ENCODE results near the gene MAGT1.

DNA sequence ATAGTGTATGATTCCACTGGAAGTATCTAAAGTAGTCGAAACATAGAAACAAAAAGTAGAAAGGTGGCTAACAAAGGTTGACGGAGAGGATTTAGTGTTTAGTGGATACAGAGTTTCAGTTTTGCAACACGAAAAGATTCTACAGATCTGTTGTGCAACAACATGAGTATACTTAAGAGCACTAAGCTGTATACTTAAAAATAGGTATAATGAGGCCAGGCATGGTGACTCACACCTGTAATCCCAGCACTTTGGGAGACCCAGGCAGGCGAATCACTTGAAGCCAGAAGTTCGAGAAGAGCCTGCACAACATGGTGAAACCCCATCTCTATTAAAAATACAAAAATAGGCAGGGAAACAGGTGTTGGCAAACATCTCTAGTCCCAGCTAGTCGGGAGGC, 101.3 kb downstream of the MAGT1 start:
- TF ChIP-seq POLR2AphosphoS5 (IDR thresholded peaks at IDR 0.05; ENCODE audit: borderline replicate concordance, low read depth, low read length), result no peak
- TF ChIP-seq EZH2 (IDR thresholded peaks at IDR 0.05), result no peak
- no peak for TF ChIP-seq FOXP2 (optimal IDR thresholded peaks at IDR 0.05; ENCODE audit: control extremely low read depth, extremely low read length, insufficient read depth)

All from SK-N-MC (cell line).